Measurements from ENCODE around the gene UBALD1.
A peak's percentile ranks its signal among the peaks of the same experiment; 100 is the strongest.

Gene UBALD1

GRCh38 chr16:4615384-4616046, 827 bp upstream of the UBALD1 start:
- TF ChIP-seq POLR2A (IDR thresholded peaks at IDR 0.05; ENCODE audit: low read depth, low read length) = no peak
- FAIRE-seq (no peak), DNase-seq (ENCODE audit: insufficient read length, low spot score) (no peak)

- DNase-seq (ENCODE audit: insufficient read length, low spot score) (peak; percentile 52), FAIRE-seq (no peak)
- TF ChIP-seq POLR2A (IDR thresholded peaks at IDR 0.05; ENCODE audit: low read depth, low read length) = no peak
These were observed 785 bp downstream of the UBALD1 start for GRCh38 chr16:4613636-4614570.

GRCh38 chr16:4612977-4613635, 1.6 kb downstream of the UBALD1 start:
- DNase-seq (ENCODE audit: insufficient read length, low spot score) (no peak), FAIRE-seq (no peak)
- no peak for TF ChIP-seq POLR2A (IDR thresholded peaks at IDR 0.05; ENCODE audit: low read depth, low read length)

- no peak for TF ChIP-seq POLR2A (IDR thresholded peaks at IDR 0.05; ENCODE audit: low read depth, low read length)
- DNase-seq (ENCODE audit: insufficient read length, low spot score) = no peak
These were observed 2.2 kb downstream of the UBALD1 start for GRCh38 chr16:4612474-4612931.

GRCh38 chr16:4611337-4612021, 3.2 kb downstream of the UBALD1 start:
- no peak for DNase-seq (ENCODE audit: insufficient read length, low spot score)
- FAIRE-seq = no peak
- no peak for TF ChIP-seq POLR2A (IDR thresholded peaks at IDR 0.05; ENCODE audit: low read depth, low read length)

More at GRCh38 chr16:4612474-4612931, 2.2 kb downstream of the UBALD1 start:
- no peak for FAIRE-seq

GRCh38 chr16:4610011-4611005, 4.4 kb downstream of the UBALD1 start:
- TF ChIP-seq POLR2A (IDR thresholded peaks at IDR 0.05; ENCODE audit: low read depth, low read length) = no peak
- no peak for DNase-seq (ENCODE audit: insufficient read length, low spot score)
- FAIRE-seq = no peak

- no peak for FAIRE-seq
- DNase-seq (ENCODE audit: insufficient read length, low spot score) = no peak
- TF ChIP-seq POLR2A (IDR thresholded peaks at IDR 0.05; ENCODE audit: low read depth, low read length) = no peak
These were observed 5.3 kb downstream of the UBALD1 start for GRCh38 chr16:4609200-4610010.

GRCh38 chr16:4608704-4608980, 6.0 kb downstream of the UBALD1 start:
- FAIRE-seq (no peak), DNase-seq (ENCODE audit: insufficient read length, low spot score) (no peak)
- TF ChIP-seq POLR2A (IDR thresholded peaks at IDR 0.05; ENCODE audit: low read depth, low read length) = no peak

- DNase-seq (ENCODE audit: insufficient read length, low spot score) (no peak), FAIRE-seq (no peak)
- no peak for TF ChIP-seq POLR2A (IDR thresholded peaks at IDR 0.05; ENCODE audit: low read depth, low read length)
These were observed 6.6 kb downstream of the UBALD1 start for GRCh38 chr16:4607841-4608703.

GRCh38 chr16:4606354-4606753, 8.3 kb downstream of the UBALD1 start:
- TF ChIP-seq POLR2A (IDR thresholded peaks at IDR 0.05; ENCODE audit: low read depth, low read length) = no peak
- FAIRE-seq (no peak), DNase-seq (ENCODE audit: insufficient read length, low spot score) (no peak)

GRCh38 chr16:4604401-4604800, 10.3 kb downstream of the UBALD1 start:
- DNase-seq (ENCODE audit: insufficient read length, low spot score) (no peak), FAIRE-seq (no peak)
- no peak for TF ChIP-seq POLR2A (IDR thresholded peaks at IDR 0.05; ENCODE audit: low read depth, low read length)
